ENCODE data around the gene BOLL. TPM values are rescaled to one million over a fixed set of nuclear protein-coding genes. Genes with fewer than 3 reads are reported as not detected.
"Not testable (repeated sequence)": the region's sequence is repeated elsewhere in the genome, so short reads cannot be mapped to it uniquely, and the experiment has no call there.

The BOLL gene
- polyA plus RNA-seq, 1 donor from 2014 or later, result not detected

- peaks cover 13% of the 10 kb centered on the region for H3K79me2 ChIP-seq (replicated peaks; ENCODE audit: insufficient read depth, low read length)
- TF ChIP-seq RAD21 (conservative IDR thresholded peaks at IDR 0.05), result no peak
- no peak for TF ChIP-seq CTCF (IDR thresholded peaks at IDR 0.05; ENCODE audit: poor library complexity, severe bottlenecking)
- no peak for TF ChIP-seq REST (IDR thresholded peaks at IDR 0.05; ENCODE audit: borderline replicate concordance)
- TF ChIP-seq EZH2 (IDR thresholded peaks at IDR 0.05; ENCODE audit: borderline replicate concordance, insufficient read depth, low read length, poor library complexity, severe bottlenecking), result no peak
- no peak for TF ChIP-seq EP300 (conservative IDR thresholded peaks at IDR 0.05; ENCODE audit: poor library complexity, severe bottlenecking)
- no peak for TF ChIP-seq SMC3 (conservative IDR thresholded peaks at IDR 0.05; ENCODE audit: poor library complexity)
- no peak for TF ChIP-seq TAF1 (IDR thresholded peaks at IDR 0.05; ENCODE audit: low read depth)
- no peak for TF ChIP-seq MXI1 (conservative IDR thresholded peaks at IDR 0.05; ENCODE audit: poor library complexity, severe bottlenecking)
- no peak for TF ChIP-seq POLR2AphosphoS5 (IDR thresholded peaks at IDR 0.05)
- no peaks in the 10 kb centered on the region for H3F3A ChIP-seq (ENCODE audit: insufficient read depth, low read length, poor library complexity, severe bottlenecking)
- H3K9me3 ChIP-seq (ENCODE audit: low read length), result no peaks in the 10 kb centered on the region
- no peaks in the 10 kb centered on the region for H3K9me2 ChIP-seq (ENCODE audit: insufficient read depth, low read length)
- peak overlapping the region; percentile 23 for H2AFZ ChIP-seq (ENCODE audit: low read depth, low read length)
- H3K4me3 ChIP-seq (ENCODE audit: low read length), result peak overlapping the region; percentile 87
- peak overlapping the region; percentile 48 for H3K27ac ChIP-seq (ENCODE audit: low read length)
- H3K36me3 ChIP-seq (ENCODE audit: insufficient read depth, low read length), result no peaks in the 10 kb centered on the region
- H3K4me2 ChIP-seq (ENCODE audit: low read length), result peak overlapping the region; percentile 87
- H4K20me1 ChIP-seq (ENCODE audit: insufficient read depth), result no peaks in the 10 kb centered on the region
- H3K27me3 ChIP-seq (ENCODE audit: insufficient read depth, low read depth, low read length), result no peaks in the 10 kb centered on the region
- H3K9ac ChIP-seq (ENCODE audit: low read length), result peak overlapping the region; percentile 55
These were observed 80.5 kb downstream of the BOLL start for GRCh38 chr2:197704434-197705120.

- Histone ChIP-seq H2AFZ (ENCODE audit: low read depth, low read length) (no peak overlapping the region), H4K20me1 (ENCODE audit: insufficient read depth) (no peaks in the 10 kb centered on the region), H3K36me3 (ENCODE audit: insufficient read depth, low read length) (no peaks in the 10 kb centered on the region), H3K27me3 (ENCODE audit: insufficient read depth, low read depth, low read length) (no peaks in the 10 kb centered on the region), H3K27ac (ENCODE audit: low read length) (no peak overlapping the region), H3K4me2 (ENCODE audit: low read length) (no peak overlapping the region), H3K9ac (ENCODE audit: low read length) (no peak overlapping the region), H3F3A (ENCODE audit: insufficient read depth, low read length, poor library complexity, severe bottlenecking) (no peaks in the 10 kb centered on the region), H3K9me3 (ENCODE audit: low read length) (no peaks in the 10 kb centered on the region), H3K79me2 (replicated peaks; ENCODE audit: insufficient read depth, low read length) (no peaks in the 10 kb centered on the region), H3K9me2 (ENCODE audit: insufficient read depth, low read length) (no peaks in the 10 kb centered on the region), H3K4me3 (ENCODE audit: low read length) (no peak overlapping the region)
- TF ChIP-seq RAD21 (conservative IDR thresholded peaks at IDR 0.05) (no peak), TAF1 (IDR thresholded peaks at IDR 0.05; ENCODE audit: low read depth) (no peak), EZH2 (IDR thresholded peaks at IDR 0.05; ENCODE audit: borderline replicate concordance, insufficient read depth, low read length, poor library complexity, severe bottlenecking) (no peak), EP300 (conservative IDR thresholded peaks at IDR 0.05; ENCODE audit: poor library complexity, severe bottlenecking) (no peak), MXI1 (conservative IDR thresholded peaks at IDR 0.05; ENCODE audit: poor library complexity, severe bottlenecking) (no peak), POLR2AphosphoS5 (IDR thresholded peaks at IDR 0.05) (no peak), CTCF (IDR thresholded peaks at IDR 0.05; ENCODE audit: poor library complexity, severe bottlenecking) (no peak), REST (IDR thresholded peaks at IDR 0.05; ENCODE audit: borderline replicate concordance) (no peak), SMC3 (conservative IDR thresholded peaks at IDR 0.05; ENCODE audit: poor library complexity) (no peak)
These were observed 84.2 kb downstream of the BOLL start for GRCh38 chr2:197700960-197701359.

GRCh38 chr2:197699724-197700123, 85.4 kb downstream of the BOLL start:
- H3K27me3 ChIP-seq (ENCODE audit: insufficient read depth, low read depth, low read length); H3K4me3 ChIP-seq (ENCODE audit: low read length); H3K9me2 ChIP-seq (ENCODE audit: insufficient read depth, low read length); H3K27ac ChIP-seq (ENCODE audit: low read length); H2AFZ ChIP-seq (ENCODE audit: low read depth, low read length); H3F3A ChIP-seq (ENCODE audit: insufficient read depth, low read length, poor library complexity, severe bottlenecking); H3K4me2 ChIP-seq (ENCODE audit: low read length); H3K9me3 ChIP-seq (ENCODE audit: low read length); H3K36me3 ChIP-seq (ENCODE audit: insufficient read depth, low read length); H3K79me2 ChIP-seq (replicated peaks; ENCODE audit: insufficient read depth, low read length); H3K9ac ChIP-seq (ENCODE audit: low read length); H4K20me1 ChIP-seq (ENCODE audit: insufficient read depth): not testable (repeated sequence)
